Measurements from ENCODE around the gene MADCAM1.

- TF ChIP-seq CTCF (IDR thresholded peaks at IDR 0.05), result no peak
- TF ChIP-seq POLR2A (IDR thresholded peaks at IDR 0.05), result no peak
These were observed 17.3 kb upstream of the MADCAM1 start for GRCh38 chr19:478976-479375.

All from thyroid gland (tissue), 4 donors.